ENCODE data around the gene DDAH1. TPM values are rescaled to one million over a fixed set of nuclear protein-coding genes. Genes with fewer than 3 reads are reported as not detected.

Gene DDAH1
- total RNA-seq, 1 donor from 2014 or later: 5.4 TPM

DNA sequence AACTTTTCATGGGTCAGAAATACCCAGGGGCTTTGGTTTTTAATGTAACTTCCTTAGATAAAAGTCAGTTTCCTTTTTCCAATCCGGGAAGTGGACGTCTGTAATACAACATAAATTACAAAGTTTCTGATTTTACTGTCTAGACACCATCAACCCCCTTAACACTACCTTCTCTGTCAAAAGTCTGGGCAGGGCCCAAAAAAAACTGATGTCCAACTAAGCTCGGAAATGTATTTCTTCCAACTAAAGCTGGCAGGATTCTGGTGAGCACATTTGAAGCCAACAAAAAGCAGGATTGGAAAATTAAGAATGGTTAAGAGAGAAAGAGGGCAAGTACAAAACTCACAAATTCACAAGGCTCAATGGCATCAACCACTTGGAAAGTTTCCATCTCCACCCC, 24.3 kb downstream of the DDAH1 start:
- H3K27ac Mint-ChIP-seq (ENCODE audit: unreplicated experiment): no peak overlapping the region
- DNase-seq: no peak
- no peaks in the 10 kb centered on the region for H3K36me3 Mint-ChIP-seq (ENCODE audit: unreplicated experiment)
- H3K9me3 Mint-ChIP-seq (ENCODE audit: unreplicated experiment): no peaks in the 10 kb centered on the region
- TF ChIP-seq, protein P1, sequence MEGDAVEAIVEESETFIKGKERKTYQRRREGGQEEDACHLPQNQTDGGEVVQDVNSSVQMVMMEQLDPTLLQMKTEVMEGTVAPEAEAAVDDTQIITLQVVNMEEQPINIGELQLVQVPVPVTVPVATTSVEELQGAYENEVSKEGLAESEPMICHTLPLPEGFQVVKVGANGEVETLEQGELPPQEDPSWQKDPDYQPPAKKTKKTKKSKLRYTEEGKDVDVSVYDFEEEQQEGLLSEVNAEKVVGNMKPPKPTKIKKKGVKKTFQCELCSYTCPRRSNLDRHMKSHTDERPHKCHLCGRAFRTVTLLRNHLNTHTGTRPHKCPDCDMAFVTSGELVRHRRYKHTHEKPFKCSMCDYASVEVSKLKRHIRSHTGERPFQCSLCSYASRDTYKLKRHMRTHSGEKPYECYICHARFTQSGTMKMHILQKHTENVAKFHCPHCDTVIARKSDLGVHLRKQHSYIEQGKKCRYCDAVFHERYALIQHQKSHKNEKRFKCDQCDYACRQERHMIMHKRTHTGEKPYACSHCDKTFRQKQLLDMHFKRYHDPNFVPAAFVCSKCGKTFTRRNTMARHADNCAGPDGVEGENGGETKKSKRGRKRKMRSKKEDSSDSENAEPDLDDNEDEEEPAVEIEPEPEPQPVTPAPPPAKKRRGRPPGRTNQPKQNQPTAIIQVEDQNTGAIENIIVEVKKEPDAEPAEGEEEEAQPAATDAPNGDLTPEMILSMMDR (IDR thresholded peaks at IDR 0.05; ENCODE audit: partially characterized antibody, unreplicated experiment): no peak
- H3K27me3 Mint-ChIP-seq (ENCODE audit: unreplicated experiment): no peaks in the 10 kb centered on the region
- H3K4me1 Mint-ChIP-seq (ENCODE audit: low read depth, unreplicated experiment): no peaks in the 10 kb centered on the region
- no peak overlapping the region for H3K4me3 Mint-ChIP-seq (ENCODE audit: unreplicated experiment)

- TF ChIP-seq, protein P1 (IDR thresholded peaks at IDR 0.05; ENCODE audit: partially characterized antibody, unreplicated experiment): no peak
- Mint-ChIP-seq H3K9me3 (ENCODE audit: unreplicated experiment) (no peaks in the 10 kb centered on the region), H3K36me3 (ENCODE audit: unreplicated experiment) (no peaks in the 10 kb centered on the region), H3K27me3 (ENCODE audit: unreplicated experiment) (no peaks in the 10 kb centered on the region), H3K27ac (ENCODE audit: unreplicated experiment) (no peak overlapping the region), H3K4me3 (ENCODE audit: unreplicated experiment) (no peak overlapping the region), H3K4me1 (ENCODE audit: low read depth, unreplicated experiment) (no peaks in the 10 kb centered on the region)
- no peak for DNase-seq
These were observed 26.6 kb downstream of the DDAH1 start for GRCh38 chr1:85438353-85438752.

DNA sequence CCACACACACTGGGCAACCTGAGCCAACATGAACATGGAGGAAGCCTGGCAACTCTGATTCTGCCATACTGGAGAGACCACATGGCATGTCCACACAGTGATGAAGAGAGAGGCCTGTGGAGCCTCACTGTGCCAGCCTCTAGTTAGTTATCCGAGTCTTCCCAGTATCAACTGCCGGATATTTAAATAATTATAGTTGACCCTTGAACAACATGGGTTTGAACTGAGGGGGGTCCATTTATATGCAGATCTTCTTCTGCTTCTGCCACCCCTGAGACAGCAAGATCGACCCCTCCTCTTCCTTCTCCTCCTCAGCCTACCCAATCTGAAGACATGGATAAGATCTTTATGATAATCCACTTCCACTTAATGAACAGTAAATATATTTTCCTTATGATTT, 27.8 kb downstream of the DDAH1 start:
- peaks cover 1% of the 10 kb centered on the region for H3K27me3 Mint-ChIP-seq (ENCODE audit: unreplicated experiment)

DNA sequence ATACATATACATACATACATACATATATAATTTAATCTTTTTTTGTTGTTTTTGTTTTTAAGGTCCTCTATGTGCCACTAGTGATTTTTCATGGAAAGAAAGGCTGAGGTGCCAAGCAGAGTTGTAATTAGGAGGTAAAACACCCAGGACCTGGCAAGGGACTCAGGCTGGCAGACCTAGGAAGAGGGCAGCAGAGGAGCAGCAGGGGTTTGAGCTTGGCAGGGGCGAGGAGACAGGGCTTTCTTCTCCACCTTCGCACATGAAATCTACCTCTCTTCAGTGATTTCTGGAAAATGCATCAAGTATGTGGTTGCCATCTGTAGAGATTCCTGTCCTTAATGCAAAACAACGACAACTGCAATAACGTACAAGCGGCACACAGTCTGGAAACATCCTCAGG, 31.9 kb downstream of the DDAH1 start:
- no peaks in the 10 kb centered on the region for H3K36me3 Mint-ChIP-seq (ENCODE audit: unreplicated experiment)
- no peak for DNase-seq
- no peaks in the 10 kb centered on the region for H3K4me1 Mint-ChIP-seq (ENCODE audit: low read depth, unreplicated experiment)
- peaks cover 1% of the 10 kb centered on the region for H3K9me3 Mint-ChIP-seq (ENCODE audit: unreplicated experiment)
- no peak overlapping the region for H3K27ac Mint-ChIP-seq (ENCODE audit: unreplicated experiment)
- TF ChIP-seq, protein P1 (IDR thresholded peaks at IDR 0.05; ENCODE audit: partially characterized antibody, unreplicated experiment): no peak
- H3K4me3 Mint-ChIP-seq (ENCODE audit: unreplicated experiment): no peak overlapping the region
- peaks cover 3% of the 10 kb centered on the region for H3K27me3 Mint-ChIP-seq (ENCODE audit: unreplicated experiment)

More for the DNA sequence above, 27.8 kb downstream of the DDAH1 start:
- TF ChIP-seq, protein P1 (IDR thresholded peaks at IDR 0.05; ENCODE audit: partially characterized antibody, unreplicated experiment): no peak
- Mint-ChIP-seq H3K9me3 (ENCODE audit: unreplicated experiment) (no peaks in the 10 kb centered on the region), H3K4me1 (ENCODE audit: low read depth, unreplicated experiment) (no peaks in the 10 kb centered on the region), H3K4me3 (ENCODE audit: unreplicated experiment) (no peak overlapping the region), H3K27ac (ENCODE audit: unreplicated experiment) (no peak overlapping the region), H3K36me3 (ENCODE audit: unreplicated experiment) (no peaks in the 10 kb centered on the region)
- no peak for DNase-seq

DNA sequence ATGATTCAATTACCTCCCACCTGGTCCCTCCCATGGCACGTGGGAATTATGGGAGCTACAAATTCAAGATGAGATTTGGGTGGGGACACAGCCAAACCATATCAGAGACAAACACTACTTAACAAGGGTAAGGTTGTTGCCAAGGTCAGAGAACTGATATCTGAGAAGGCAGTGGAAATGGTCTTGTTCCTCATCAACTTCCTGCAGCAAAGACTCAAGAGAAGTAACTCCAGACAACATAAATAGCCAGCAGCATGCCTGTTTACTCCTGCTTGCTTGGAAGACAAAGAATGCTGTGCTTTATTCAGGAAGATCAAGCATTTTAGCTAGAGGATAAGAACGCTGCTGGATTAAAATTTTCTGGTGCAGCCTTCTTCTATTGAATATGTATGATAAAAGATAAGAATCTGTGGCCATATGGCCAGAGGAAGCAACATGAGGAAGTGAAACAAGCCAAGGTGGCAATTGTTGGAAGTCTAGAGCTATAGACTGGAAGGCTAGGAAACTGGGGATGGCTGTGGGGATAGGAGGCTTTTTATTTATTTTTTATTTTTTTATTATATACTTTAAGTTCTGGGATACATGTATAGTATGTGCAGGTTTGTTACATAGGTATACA, 36.4 kb downstream of the DDAH1 start:
- Mint-ChIP-seq H3K36me3 (ENCODE audit: unreplicated experiment) (no peaks in the 10 kb centered on the region), H3K27me3 (ENCODE audit: unreplicated experiment) (peaks cover 3% of the 10 kb centered on the region), H3K27ac (ENCODE audit: unreplicated experiment) (no peak overlapping the region), H3K4me1 (ENCODE audit: low read depth, unreplicated experiment) (no peaks in the 10 kb centered on the region), H3K9me3 (ENCODE audit: unreplicated experiment) (peaks cover 1% of the 10 kb centered on the region), H3K4me3 (ENCODE audit: unreplicated experiment) (no peak overlapping the region)
- no peak for DNase-seq
- TF ChIP-seq, protein P1 (IDR thresholded peaks at IDR 0.05; ENCODE audit: partially characterized antibody, unreplicated experiment): no peak
